HCT116 (cell line): ENCODE measurements around the gene LSM11. TPM values are rescaled to one million over a fixed set of nuclear protein-coding genes. Genes with fewer than 3 reads are reported as not detected.

Source experiments
- ATAC-seq: fragments of 200-7000 bp; cut with Tn5 transposase; 2 replicates; pipeline ENCODE4 v1.9.1; 2020; ENCODE audit warnings: mild to moderate bottlenecking, moderate library complexity
- BruUV-seq: library from RNA; stranded (reverse); fragments of 400-500 nt; replicated peaks from 2 replicates; lab custom pipeline; 2021; lab: Mats Ljungman, UMichigan
- CTCF ChIA-PET: fragments of 300-600 bp; sonication (Branson Sonifier 250); formaldehyde crosslinking; loops from one replicate; lab custom pipeline; 2021; ENCODE audit warnings: antibody characterized with exemption; lab: Charles Lee
- POLR2A ChIA-PET: fragments of 300-600, 350-600 bp; sonication (Branson Sonifier 250); formaldehyde crosslinking; loops from one replicate; lab custom pipeline; 2021; ENCODE audit warnings: antibody characterized with exemption; lab: Charles Lee
- RAD21 ChIA-PET, 2 experiments: fragments of 300-600 bp; sonication (Branson Sonifier 250); formaldehyde crosslinking; loops; one replicate each; lab custom pipeline; 2023; ENCODE audit warnings: low total read pairs in 2 of 2; ENCODE audit not compliant: uncharacterized antibody in 2 of 2, unreplicated experiment in 2 of 2, low non-redundant PET in 1 of 2; lab: Charles Lee
- DNase-seq: peaks from one replicate; pipeline ENCODE4 v3.0.0-alpha.2; 2010; ENCODE audit warnings: low read depth, low spot score
- H2AFZ ChIP-seq: fragments of 200-600 bp; shearing (Covaris generic), sonication (generic); 2 replicates; pipeline ENCODE4 v1.6.1; 2017; ENCODE audit warnings: low read depth, mixed run types, mixed read lengths, antibody characterized with exemption, low read length; ENCODE audit not compliant: poor library complexity, severe bottlenecking
- H3K27ac ChIP-seq: 2 replicates; pipeline ENCODE4 v1.5.1; 2012; ENCODE audit warnings: low read depth, low read length
- H3K27me3 ChIP-seq: fragments of 200-600 bp; sonication (generic); 2 replicates; pipeline ENCODE4 v1.6.1; 2016; ENCODE audit warnings: mixed run types, low read length, mixed read lengths; ENCODE audit not compliant: insufficient read depth
- H3K36me3 ChIP-seq, 2 experiments: fragments of 200-500 bp in 1 of 2; fragments of 200-600 bp in 1 of 2; sonication (Bioruptor generic) in 1 of 2; sonication (generic) in 1 of 2; 2 replicates each; pipeline versions ENCODE4 v1.5.1 to v1.6.1; 2014 to 2016; ENCODE audit warnings: low read length in 2 of 2, inconsistent platforms in 1 of 2, mixed read lengths in 1 of 2, mixed run types in 1 of 2; ENCODE audit not compliant: insufficient read depth in 2 of 2, control insufficient read depth in 1 of 2
- H3K4me1 ChIP-seq, 2 experiments: fragments of 200-600 bp in 1 of 2; sonication (generic) in 1 of 2; 2 replicates each; pipeline versions ENCODE4 v1.5.1 to v1.6.1; 2012 to 2017; ENCODE audit warnings: low read length in 2 of 2, inconsistent platforms in 1 of 2, mild to moderate bottlenecking in 1 of 2, mixed read lengths in 1 of 2, mixed run types in 1 of 2, moderate library complexity in 1 of 2; ENCODE audit not compliant: insufficient read depth in 2 of 2, control insufficient read depth in 1 of 2
- H3K4me2 ChIP-seq: fragments of 200-600 bp; sonication (generic); 2 replicates; pipeline ENCODE4 v1.6.1; 2017; ENCODE audit warnings: mixed run types, low read length, mixed read lengths
- H3K4me3 ChIP-seq, 2 experiments: fragments of 200-600 bp in 1 of 2; sonication (generic) in 1 of 2; replicated peaks in 1 of 2; 2 replicates each; pipeline ENCODE4 v1.5.1; 2011 to 2016; ENCODE audit warnings: low read length in 2 of 2, control low read depth in 1 of 2, low read depth in 1 of 2, mild to moderate bottlenecking in 1 of 2, mixed read lengths in 1 of 2, mixed run types in 1 of 2
- H3K79me2 ChIP-seq: fragments of 200-600 bp; sonication (generic); 2 replicates; pipeline ENCODE4 v1.6.1; 2017; ENCODE audit warnings: mild to moderate bottlenecking, mixed run types, low read length, moderate library complexity, mixed read lengths; ENCODE audit not compliant: insufficient read depth
- H3K9ac ChIP-seq: fragments of 200-600 bp; sonication (generic); 2 replicates; pipeline ENCODE4 v1.6.1; 2016; ENCODE audit warnings: low read length, mixed read lengths
- H3K9me2 ChIP-seq: fragments of 200-600 bp; sonication (generic), shearing (Covaris generic); 2 replicates; pipeline ENCODE4 v1.6.1; 2017; ENCODE audit warnings: mixed run types, mild to moderate bottlenecking, moderate library complexity; ENCODE audit not compliant: insufficient read depth
- H3K9me3 ChIP-seq, 2 experiments: fragments of 200-500 bp in 1 of 2; fragments of 200-600 bp in 1 of 2; sonication (Bioruptor generic) in 1 of 2; sonication (generic) in 1 of 2; 2 replicates each; pipeline ENCODE4 v1.6.1; 2014 to 2017; ENCODE audit warnings: low read length in 2 of 2, mixed read lengths in 2 of 2, inconsistent platforms in 1 of 2, low read depth in 1 of 2, mild to moderate bottlenecking in 1 of 2, mixed run types in 1 of 2, moderate library complexity in 1 of 2; ENCODE audit not compliant: control insufficient read depth in 1 of 2, insufficient read depth in 1 of 2
- H4K20me1 ChIP-seq: fragments of 200-600 bp; sonication (generic), shearing (Covaris generic); 2 replicates; pipeline ENCODE4 v1.6.1; 2017; ENCODE audit warnings: mixed run types, mild to moderate bottlenecking, moderate library complexity; ENCODE audit not compliant: insufficient read depth
- CBX3 ChIP-seq: IDR thresholded peaks from 2 replicates; pipeline ENCODE4 v1.6.1; 2012; ENCODE audit warnings: low read depth
- ELF1 ChIP-seq: IDR thresholded peaks from 2 replicates; pipeline ENCODE4 v1.6.1; 2012; ENCODE audit warnings: low read depth, borderline replicate concordance
- JUND ChIP-seq: IDR thresholded peaks from 2 replicates; pipeline ENCODE4 v1.6.1; 2012
- MAX ChIP-seq: IDR thresholded peaks from 2 replicates; pipeline ENCODE4 v1.6.1; 2012
- POLR2A ChIP-seq: IDR thresholded peaks from 2 replicates; pipeline ENCODE4 v1.7.0; 2011; ENCODE audit warnings: borderline replicate concordance; ENCODE audit not compliant: insufficient read depth, insufficient read length; ENCODE audit errors: extremely low read depth
- POLR2AphosphoS5 ChIP-seq: IDR thresholded peaks from 2 replicates; pipeline ENCODE4 v1.6.1; 2011; ENCODE audit warnings: mild to moderate bottlenecking, low read depth, low read length, moderate library complexity
- RAD21 ChIP-seq: IDR thresholded peaks from 2 replicates; pipeline ENCODE4 v1.6.1; 2012; ENCODE audit warnings: low read depth, mild to moderate bottlenecking
- SIN3A ChIP-seq: IDR thresholded peaks from 2 replicates; pipeline ENCODE4 v1.6.1; 2012; ENCODE audit warnings: low read depth
- SP1 ChIP-seq: IDR thresholded peaks from 2 replicates; pipeline ENCODE4 v1.6.1; 2012; ENCODE audit warnings: low read depth
- TCF7L2 ChIP-seq: IDR thresholded peaks from 2 replicates; pipeline ENCODE4 v1.7.0; 2011; ENCODE audit warnings: borderline replicate concordance, inconsistent platforms; ENCODE audit not compliant: insufficient read depth, insufficient read length; ENCODE audit errors: extremely low read depth
- YY1 ChIP-seq: IDR thresholded peaks from 2 replicates; pipeline ENCODE4 v1.6.1; 2011; ENCODE audit warnings: low read length, low read depth, moderate library complexity, mild to moderate bottlenecking; ENCODE audit not compliant: insufficient replicate concordance; ENCODE audit errors: extremely low read depth
- intact Hi-C: fragments of 100-400 bp; cut with micrococcal nuclease; formaldehyde crosslinking; loops from 2 replicates; pipeline ENCODE4 v1.10.0; 2022
- total RNA-seq: library from RNA; stranded (reverse); gene quantifications from one replicate; pipeline ENCODE4 v1.2.1, GENCODE V29; 2021; ENCODE audit not compliant: unreplicated experiment

LSM11 gene
- total RNA-seq, 1 experiment from 2014 or later, result 6.2 TPM

- ChIA-PET RAD21 (no interaction called here), POLR2A (interaction anchor here (0.8 kb wide), 2 partner anchors 10 to 215 kb away, joined by 3 read pairs; no protein-coding TSS in a partner anchor), CTCF (interaction anchor here (0.6 to 1.6 kb wide), 5 partner anchors 10 to 341 kb away, joined by 3 to 17 read pairs (median 4); partner anchors contain the start of gene LSM11)
- H3K9me3 ChIP-seq, result no peaks in the 10 kb centered on the region
- intact Hi-C loops, result no loop called here
- H3K4me3 ChIP-seq, result peak within 1 kb of the TSS; percentile 77 to 78
- no peaks in the 10 kb centered on the region for H4K20me1 ChIP-seq
- peak; percentile 95 for DNase-seq
- peak within 1 kb of the TSS; percentile 96 for H3K4me2 ChIP-seq
- peak within 1 kb of the TSS; percentile 79 for H3K9ac ChIP-seq
- H3K27me3 ChIP-seq, result no peaks in the 10 kb centered on the region
- peaks cover 0 to 18% of the 10 kb centered on the region in 2 experiments; a peak in 3 of 4 replicates for H3K4me1 ChIP-seq
- H3K36me3 ChIP-seq, result peaks cover 13 to 25% of the 10 kb centered on the region in 2 experiments
- H3K9me2 ChIP-seq, result no peaks in the 10 kb centered on the region
- peak within 1 kb of the TSS; percentile 88 for H2AFZ ChIP-seq
- H3K27ac ChIP-seq, result peak within 1 kb of the TSS; percentile 79
- ATAC-seq, result peak; percentile 97
- H3K79me2 ChIP-seq, result peaks cover 16% of the 10 kb centered on the region; the same call in 1 of the 2 replicates
- TSS peak; percentile 81 for BruUV-seq
- TF ChIP-seq CBX3 (peak; percentile 79), YY1 (peak; percentile 77), SP1 (peak; percentile 60), RAD21 (no peak), POLR2A (peak; percentile 94), POLR2AphosphoS5 (peak; percentile 85), MAX (peak; percentile 95), ELF1 (peak; percentile 79), TCF7L2 (no peak), SIN3A (peak; percentile 88), JUND (no peak)
These were observed 12.0 kb upstream of the LSM11 start, which contains the start of gene THG1L for GRCh38 chr5:157731272-157732129. Gene THG1L (plus strand): TSS chr5:157731420. CDS start chr5:157731441, 21 bp downstream.
